Measurements from ENCODE around the gene PLXNB2.
A peak's percentile ranks its signal among the peaks of the same experiment; 100 is the strongest.

The PLXNB2 gene

GRCh38 chr22:50311606-50312351 lies 4.3 kb upstream of the PLXNB2 start:
- Histone ChIP-seq H3K4me3 (no peak overlapping the region), H3K27ac (no peak overlapping the region), H3K4me1 (peaks cover 0 to 23% (median 21%) of the 10 kb centered on the region in 4 donors), H3K36me3 (no peaks in the 10 kb centered on the region), H3K27me3 (no peaks in the 10 kb centered on the region), H3K9me3 (no peaks in the 10 kb centered on the region)
- TF ChIP-seq CTCF (IDR thresholded peaks at IDR 0.05) = no peak
- peak in 1 of 2 donors; percentile 67 for DNase-seq
- intact Hi-C loops (cut with DNase I; ENCODE audit: low total_unique reads) = no loop called here

- peaks cover 0 to 23% (median 21%) of the 10 kb centered on the region in 4 donors for H3K4me1 ChIP-seq
- no peak overlapping the region for H3K4me3 ChIP-seq
- no peak for TF ChIP-seq CTCF (IDR thresholded peaks at IDR 0.05)
- H3K27me3 ChIP-seq = no peaks in the 10 kb centered on the region
- H3K27ac ChIP-seq = no peak overlapping the region
- no peaks in the 10 kb centered on the region for H3K36me3 ChIP-seq
- no peaks in the 10 kb centered on the region for H3K9me3 ChIP-seq
- intact Hi-C loops (cut with DNase I; ENCODE audit: low total_unique reads) = no loop called here
- peak in 1 of 2 donors; percentile 59 for DNase-seq
Measured at GRCh38 chr22:50310949-50311444, 3.6 kb upstream of the PLXNB2 start.

- TF ChIP-seq CTCF (IDR thresholded peaks at IDR 0.05) = no peak
- H3K4me1 ChIP-seq = peaks cover 0 to 29% (median 28%) of the 10 kb centered on the region in 4 donors
- intact Hi-C loops (cut with DNase I; ENCODE audit: low total_unique reads) = no loop called here
- peak in 1 of 2 donors; percentile 64 for DNase-seq
- peak overlapping the region in 1 of 2 donors; percentile 95 for H3K27ac ChIP-seq
- H3K36me3 ChIP-seq = no peaks in the 10 kb centered on the region
- H3K27me3 ChIP-seq = no peaks in the 10 kb centered on the region
- no peaks in the 10 kb centered on the region for H3K9me3 ChIP-seq
- no peak overlapping the region for H3K4me3 ChIP-seq
Measured at GRCh38 chr22:50310031-50310722, 2.7 kb upstream of the PLXNB2 start.

- H3K27ac ChIP-seq = peak overlapping the region; percentile 92 to 95
- intact Hi-C loops (cut with DNase I; ENCODE audit: low total_unique reads) = loop anchor here (10.0 kb wide), 1 partner anchor 345 kb away; the partner anchor contains the start of gene PIM3
- H3K27me3 ChIP-seq = no peaks in the 10 kb centered on the region
- no peaks in the 10 kb centered on the region for H3K9me3 ChIP-seq
- no peaks in the 10 kb centered on the region for H3K36me3 ChIP-seq
- no peak for TF ChIP-seq CTCF (IDR thresholded peaks at IDR 0.05)
- DNase-seq = no peak
- no peak overlapping the region for H3K4me3 ChIP-seq
- peaks cover 5 to 35% (median 34%) of the 10 kb centered on the region in 4 donors for H3K4me1 ChIP-seq
Measured at GRCh38 chr22:50309601-50309991, 2.1 kb upstream of the PLXNB2 start.

- intact Hi-C loops (cut with DNase I; ENCODE audit: low total_unique reads) = loop anchor here (10.0 kb wide), 1 partner anchor 344 kb away; the partner anchor contains the start of gene PIM3
- no peak overlapping the region for H3K4me3 ChIP-seq
- peaks cover 10 to 40% (median 39%) of the 10 kb centered on the region in 4 donors for H3K4me1 ChIP-seq
- TF ChIP-seq CTCF (IDR thresholded peaks at IDR 0.05) = no peak
- H3K27me3 ChIP-seq = no peaks in the 10 kb centered on the region
- DNase-seq = peak in 1 of 2 donors; percentile 69
- no peaks in the 10 kb centered on the region for H3K9me3 ChIP-seq
- peak overlapping the region; percentile 92 to 95 for H3K27ac ChIP-seq
- H3K36me3 ChIP-seq = no peaks in the 10 kb centered on the region
Measured at GRCh38 chr22:50308986-50309600, 1.6 kb upstream of the PLXNB2 start.

Data from tibial artery (tissue), 4 donors.